Aorta (tissue), 5 donors: ENCODE measurements around the gene SORBS1. TPM values are rescaled to one million over a fixed set of nuclear protein-coding genes. Genes with fewer than 3 reads are reported as not detected.

ENCODE experiments used
- ATAC-seq: fragments of 200-7000 bp; cut with Tn5 transposase; one replicate; pipeline ENCODE4 v1.9.1; 2022; ENCODE audit warnings: moderate library complexity; ENCODE audit not compliant: low FRiP score
- DNase-seq, 2 donors: peaks; one replicate each; pipeline ENCODE4 v3.0.0-alpha.2; 2020
- H3K27ac ChIP-seq, 2 donors: one replicate each; pipeline ENCODE4 v1.5.1; 2013; ENCODE audit warnings: low read length in 2 of 2, mild to moderate bottlenecking in 2 of 2, moderate library complexity in 2 of 2, control low read depth in 1 of 2, inconsistent platforms in 1 of 2, low read depth in 1 of 2
- H3K27me3 ChIP-seq, 2 donors: one replicate each; pipeline ENCODE4 v1.6.1; 2013; ENCODE audit warnings: control low read depth in 1 of 2, low read length in 1 of 2, mild to moderate bottlenecking in 1 of 2, moderate library complexity in 1 of 2; ENCODE audit not compliant: insufficient read depth in 2 of 2, control insufficient read depth in 1 of 2
- H3K36me3 ChIP-seq, 2 donors: one replicate each; pipeline ENCODE4 v1.6.1; 2013; ENCODE audit warnings: control low read depth in 1 of 2, low read length in 1 of 2, mild to moderate bottlenecking in 1 of 2; ENCODE audit not compliant: insufficient read depth in 2 of 2, control insufficient read depth in 1 of 2
- H3K4me1 ChIP-seq, 2 donors: one replicate each; pipeline ENCODE4 v1.6.1; 2013; ENCODE audit warnings: low read length in 2 of 2, control low read depth in 1 of 2, mild to moderate bottlenecking in 1 of 2, moderate library complexity in 1 of 2; ENCODE audit not compliant: insufficient read depth in 2 of 2, control insufficient read depth in 1 of 2
- H3K4me3 ChIP-seq, 2 donors: one replicate each; pipeline ENCODE4 v1.5.1; 2013; ENCODE audit warnings: low read length in 2 of 2, control low read depth in 1 of 2, mild to moderate bottlenecking in 1 of 2
- H3K9me3 ChIP-seq: one replicate; pipeline ENCODE4 v1.6.1; 2013; ENCODE audit warnings: mild to moderate bottlenecking, low read length; ENCODE audit not compliant: control insufficient read depth
- WGBS, 2 donors: extraction: QIAGEN DNeasy Blood & Tissue Kit; methylation state at CpG; one replicate each; pipeline ENCODE4 v1.1.7; 2013; 5-methylcytosine and 5-hydroxymethylcytosine counted together
- intact Hi-C, 2 donors: fragments of 100-400 bp; cut with DNase I; formaldehyde crosslinking; loops; one replicate each; pipeline versions ENCODE4 v1.14.2 to v1.15.0; 2022
- polyA plus RNA-seq, 2 donors: library from polyadenylated mRNA; stranded (reverse); fragments of 200-250 nt; gene quantifications; one replicate each; pipeline ENCODE4 v1.2.3, GENCODE V29; 2013
- total RNA-seq, 2 donors: library from RNA; stranded (reverse); fragmentation: NEBNext Ultra II Directional; extraction: Animal tissue kit (Norgen Biotek cat#: 25700); gene quantifications; one replicate each; pipeline ENCODE4 v1.2.1, GENCODE V29; 2021
- donor health status: healthy with polysubstance abuse.
- donor health status: Bipolar disorder and iron deficiency.
- donor health status: DM: no; HTN: no; CAD: no.
- donor health status: DM: no; HTN: no; CAD: no.
- donor health status: DM: yes; HTN: yes; CAD: no.

SORBS1 gene
- total and polyA plus RNA-seq, 4 donors: 371 to 1,478 (median 482) TPM

- Histone ChIP-seq H3K36me3 (peaks cover 6% of the 10 kb centered on the region in 2 donors), H3K27me3 (no peaks in the 10 kb centered on the region), H3K9me3 (no peaks in the 10 kb centered on the region), H3K4me1 (peaks cover 3 to 12% of the 10 kb centered on the region in 2 donors), H3K4me3 (no peak overlapping the region), H3K27ac (peak overlapping the region in 1 of 2 donors; percentile 64)
- intact Hi-C loops: loop anchor here in 1 of 2 donors (10.0 kb wide), 1 partner anchor 65 kb away; no protein-coding TSS in a partner anchor
- DNase-seq: no peak
- WGBS, 2 donors: 14 to 20% methylated on average over 1 of the region's 1 CpG
- ATAC-seq: no peak
These were observed 251.2 kb downstream of the SORBS1 start for GRCh38 chr10:95309958-95310357.

- 1 to 3% methylated on average over 8 of the region's 8 CpGs for WGBS, 2 donors
- no peak overlapping the region for H3K4me3 ChIP-seq
- H3K27me3 ChIP-seq: no peaks in the 10 kb centered on the region
- intact Hi-C loops: no loop called here
- H3K36me3 ChIP-seq: peaks cover 0 to 1% of the 10 kb centered on the region in 2 donors
- DNase-seq: peak; percentile 92 to 94
- H3K27ac ChIP-seq: peak overlapping the region; percentile 5 to 92
- H3K9me3 ChIP-seq: no peaks in the 10 kb centered on the region
- peaks cover 3 to 10% of the 10 kb centered on the region in 2 donors for H3K4me1 ChIP-seq
- ATAC-seq: peak; percentile 77
These were observed 252.5 kb downstream of the SORBS1 start for GRCh38 chr10:95308389-95309302.

- no peak overlapping the region for H3K4me3 ChIP-seq
- peaks cover 3 to 6% of the 10 kb centered on the region in 2 donors for H3K4me1 ChIP-seq
- no peaks in the 10 kb centered on the region for H3K9me3 ChIP-seq
- WGBS, 2 donors: 88 to 90% methylated on average over 1 of the region's 1 CpG
- no peaks in the 10 kb centered on the region for H3K36me3 ChIP-seq
- no peaks in the 10 kb centered on the region for H3K27me3 ChIP-seq
- no peak overlapping the region for H3K27ac ChIP-seq
- intact Hi-C loops: no loop called here
- ATAC-seq (no peak), DNase-seq (no peak)
These were observed 254.3 kb downstream of the SORBS1 start for GRCh38 chr10:95306851-95307250.

GRCh38 chr10:95306318-95306650 lies 254.9 kb downstream of the SORBS1 start:
- intact Hi-C loops: no loop called here
- no peaks in the 10 kb centered on the region for H3K36me3 ChIP-seq
- 76 to 83% methylated on average over 3 of the region's 3 CpGs for WGBS, 2 donors
- DNase-seq: no peak
- H3K27ac ChIP-seq: peak overlapping the region in 1 of 2 donors; percentile 45
- no peak overlapping the region for H3K4me3 ChIP-seq
- no peaks in the 10 kb centered on the region for H3K9me3 ChIP-seq
- ATAC-seq: no peak
- peaks cover 3 to 6% of the 10 kb centered on the region in 2 donors for H3K4me1 ChIP-seq
- no peaks in the 10 kb centered on the region for H3K27me3 ChIP-seq

GRCh38 chr10:95305606-95306317 lies 255.4 kb downstream of the SORBS1 start:
- Histone ChIP-seq H3K27me3 (no peaks in the 10 kb centered on the region), H3K36me3 (no peaks in the 10 kb centered on the region), H3K4me1 (peaks cover 3 to 6% of the 10 kb centered on the region in 2 donors), H3K27ac (peak overlapping the region in 1 of 2 donors; percentile 45), H3K9me3 (no peaks in the 10 kb centered on the region), H3K4me3 (no peak overlapping the region)
- intact Hi-C loops: no loop called here
- 34 to 35% methylated on average over 10 of the region's 10 CpGs for WGBS, 2 donors
- no peak for ATAC-seq
- no peak for DNase-seq

GRCh38 chr10:95304976-95305375 lies 256.2 kb downstream of the SORBS1 start:
- Histone ChIP-seq H3K27me3 (no peaks in the 10 kb centered on the region), H3K9me3 (no peaks in the 10 kb centered on the region), H3K27ac (no peak overlapping the region), H3K36me3 (no peaks in the 10 kb centered on the region), H3K4me3 (no peak overlapping the region), H3K4me1 (peaks cover 3 to 4% of the 10 kb centered on the region in 2 donors)
- intact Hi-C loops: no loop called here
- DNase-seq: no peak
- WGBS, 2 donors: 94% methylated on average over 2 of the region's 2 CpGs
- ATAC-seq: no peak

GRCh38 chr10:95304463-95304862 lies 256.7 kb downstream of the SORBS1 start:
- intact Hi-C loops: no loop called here
- ATAC-seq (no peak), DNase-seq (no peak)
- no peaks in the 10 kb centered on the region for H3K27me3 ChIP-seq
- no peak overlapping the region for H3K27ac ChIP-seq
- 88 to 92% methylated on average over 4 of the region's 4 CpGs for WGBS, 2 donors
- H3K9me3 ChIP-seq: no peaks in the 10 kb centered on the region
- H3K36me3 ChIP-seq: no peaks in the 10 kb centered on the region
- H3K4me3 ChIP-seq: no peak overlapping the region
- peaks cover 2 to 3% of the 10 kb centered on the region in 2 donors for H3K4me1 ChIP-seq

GRCh38 chr10:95303950-95304349 lies 257.2 kb downstream of the SORBS1 start:
- WGBS, 2 donors: 89 to 95% methylated on average over 1 of the region's 1 CpG
- no peaks in the 10 kb centered on the region for H3K27me3 ChIP-seq
- no peaks in the 10 kb centered on the region for H3K9me3 ChIP-seq
- H3K36me3 ChIP-seq: no peaks in the 10 kb centered on the region
- intact Hi-C loops: no loop called here
- no peak overlapping the region for H3K27ac ChIP-seq
- no peak overlapping the region for H3K4me3 ChIP-seq
- ATAC-seq (no peak), DNase-seq (no peak)
- peaks cover 2 to 3% of the 10 kb centered on the region in 2 donors for H3K4me1 ChIP-seq
